ENCODE measurements around the gene SGTA.
A peak's percentile ranks its signal among the peaks of the same experiment; 100 is the strongest.
"Not testable (repeated sequence)": the region's sequence is repeated elsewhere in the genome, so short reads cannot be mapped to it uniquely, and the experiment has no call there.

Gene SGTA

GRCh38 chr19:2717638-2718541, 65.2 kb downstream of the SGTA start:
- no peak for FAIRE-seq
- no peak for DNase-seq (ENCODE audit: insufficient read length, low spot score)
- TF ChIP-seq PAX5 (IDR thresholded peaks at IDR 0.05; ENCODE audit: insufficient read depth, low read length, severe bottlenecking) (no peak), SPI1 (IDR thresholded peaks at IDR 0.05; ENCODE audit: low read depth, low read length) (no peak), TAF1 (IDR thresholded peaks at IDR 0.05; ENCODE audit: low read depth, low read length) (no peak), POU2F2 (IDR thresholded peaks at IDR 0.05; ENCODE audit: low read depth, low read length) (no peak), POLR2A (IDR thresholded peaks at IDR 0.05; ENCODE audit: low read depth, low read length) (no peak), POLR2AphosphoS5 (IDR thresholded peaks at IDR 0.05; ENCODE audit: low read depth, low read length) (no peak)

GRCh38 chr19:2716722-2717637, 66.1 kb downstream of the SGTA start:
- TF ChIP-seq POU2F2 (IDR thresholded peaks at IDR 0.05; ENCODE audit: low read depth, low read length) (no peak), POLR2AphosphoS5 (IDR thresholded peaks at IDR 0.05; ENCODE audit: low read depth, low read length) (no peak), PAX5 (IDR thresholded peaks at IDR 0.05; ENCODE audit: insufficient read depth, low read length, severe bottlenecking) (no peak), SPI1 (IDR thresholded peaks at IDR 0.05; ENCODE audit: low read depth, low read length) (no peak), TAF1 (IDR thresholded peaks at IDR 0.05; ENCODE audit: low read depth, low read length) (no peak), POLR2A (IDR thresholded peaks at IDR 0.05; ENCODE audit: low read depth, low read length) (no peak)
- FAIRE-seq (no peak), DNase-seq (ENCODE audit: insufficient read length, low spot score) (no peak)

GRCh38 chr19:2716275-2716650, 66.8 kb downstream of the SGTA start:
- no peak for FAIRE-seq
- TF ChIP-seq POLR2A (IDR thresholded peaks at IDR 0.05; ENCODE audit: low read depth, low read length) (no peak), SPI1 (IDR thresholded peaks at IDR 0.05; ENCODE audit: low read depth, low read length) (no peak), POU2F2 (IDR thresholded peaks at IDR 0.05; ENCODE audit: low read depth, low read length) (no peak), TAF1 (IDR thresholded peaks at IDR 0.05; ENCODE audit: low read depth, low read length) (no peak), POLR2AphosphoS5 (IDR thresholded peaks at IDR 0.05; ENCODE audit: low read depth, low read length) (no peak), PAX5 (IDR thresholded peaks at IDR 0.05; ENCODE audit: insufficient read depth, low read length, severe bottlenecking) (no peak)

GRCh38 chr19:2715470-2716274, 67.4 kb downstream of the SGTA start:
- FAIRE-seq (peak; percentile 72), DNase-seq (ENCODE audit: insufficient read length, low spot score) (no peak)

More at GRCh38 chr19:2716275-2716650, 66.8 kb downstream of the SGTA start:
- no peak for DNase-seq (ENCODE audit: insufficient read length, low spot score)

GRCh38 chr19:2714531-2715269, 68.4 kb downstream of the SGTA start:
- TF ChIP-seq POLR2AphosphoS5 (IDR thresholded peaks at IDR 0.05; ENCODE audit: low read depth, low read length) = no peak
- TF ChIP-seq POLR2A (IDR thresholded peaks at IDR 0.05; ENCODE audit: low read depth, low read length) = no peak
- TF ChIP-seq PAX5 (IDR thresholded peaks at IDR 0.05; ENCODE audit: insufficient read depth, low read length, severe bottlenecking) = no peak
- no peak for TF ChIP-seq TAF1 (IDR thresholded peaks at IDR 0.05; ENCODE audit: low read depth, low read length)
- TF ChIP-seq SPI1 (IDR thresholded peaks at IDR 0.05; ENCODE audit: low read depth, low read length) = no peak
- no peak for TF ChIP-seq POU2F2 (IDR thresholded peaks at IDR 0.05; ENCODE audit: low read depth, low read length)
- no peak for DNase-seq (ENCODE audit: insufficient read length, low spot score)
- FAIRE-seq = no peak

More at GRCh38 chr19:2715470-2716274, 67.4 kb downstream of the SGTA start:
- no peak for TF ChIP-seq PAX5 (IDR thresholded peaks at IDR 0.05; ENCODE audit: insufficient read depth, low read length, severe bottlenecking)
- no peak for TF ChIP-seq POLR2A (IDR thresholded peaks at IDR 0.05; ENCODE audit: low read depth, low read length)
- no peak for TF ChIP-seq POLR2AphosphoS5 (IDR thresholded peaks at IDR 0.05; ENCODE audit: low read depth, low read length)
- TF ChIP-seq SPI1 (IDR thresholded peaks at IDR 0.05; ENCODE audit: low read depth, low read length) = no peak
- no peak for TF ChIP-seq POU2F2 (IDR thresholded peaks at IDR 0.05; ENCODE audit: low read depth, low read length)

GRCh38 chr19:2714102-2714501, 69.0 kb downstream of the SGTA start:
- not testable (repeated sequence) for FAIRE-seq; DNase-seq (ENCODE audit: insufficient read length, low spot score)

GRCh38 chr19:2713170-2713569, 69.9 kb downstream of the SGTA start:
- not testable (repeated sequence) for DNase-seq (ENCODE audit: insufficient read length, low spot score); FAIRE-seq

GRCh38 chr19:2711875-2712205, 71.2 kb downstream of the SGTA start:
- TF ChIP-seq POU2F2 (IDR thresholded peaks at IDR 0.05; ENCODE audit: low read depth, low read length) = no peak
- TF ChIP-seq PAX5 (IDR thresholded peaks at IDR 0.05; ENCODE audit: insufficient read depth, low read length, severe bottlenecking) = no peak
- TF ChIP-seq POLR2A (IDR thresholded peaks at IDR 0.05; ENCODE audit: low read depth, low read length) = no peak
- TF ChIP-seq POLR2AphosphoS5 (IDR thresholded peaks at IDR 0.05; ENCODE audit: low read depth, low read length) = no peak
- TF ChIP-seq SPI1 (IDR thresholded peaks at IDR 0.05; ENCODE audit: low read depth, low read length) = no peak
- TF ChIP-seq TAF1 (IDR thresholded peaks at IDR 0.05; ENCODE audit: low read depth, low read length) = no peak
- no peak for DNase-seq (ENCODE audit: insufficient read length, low spot score)
- peak; percentile 71 for FAIRE-seq

Measured in GM12891 (cell line).